ENCODE results near the gene PICK1.
"Not testable (repeated sequence)": the region's sequence is repeated elsewhere in the genome, so short reads cannot be mapped to it uniquely, and the experiment has no call there.

Gene PICK1

GRCh38 chr22:38030311-38031133 is 26.7 kb upstream of the PICK1 start:
- no peak for DNase-seq (ENCODE audit: low read depth, low spot score)

GRCh38 chr22:38031491-38031890 is 25.7 kb upstream of the PICK1 start:
- DNase-seq (ENCODE audit: low read depth, low spot score), result no peak

- peak; percentile 37 for DNase-seq (ENCODE audit: low read depth, low spot score)
Measured at GRCh38 chr22:38032681-38033521, 24.3 kb upstream of the PICK1 start.

GRCh38 chr22:38033522-38034277 is 23.5 kb upstream of the PICK1 start:
- DNase-seq (ENCODE audit: low read depth, low spot score), result no peak

DNA sequence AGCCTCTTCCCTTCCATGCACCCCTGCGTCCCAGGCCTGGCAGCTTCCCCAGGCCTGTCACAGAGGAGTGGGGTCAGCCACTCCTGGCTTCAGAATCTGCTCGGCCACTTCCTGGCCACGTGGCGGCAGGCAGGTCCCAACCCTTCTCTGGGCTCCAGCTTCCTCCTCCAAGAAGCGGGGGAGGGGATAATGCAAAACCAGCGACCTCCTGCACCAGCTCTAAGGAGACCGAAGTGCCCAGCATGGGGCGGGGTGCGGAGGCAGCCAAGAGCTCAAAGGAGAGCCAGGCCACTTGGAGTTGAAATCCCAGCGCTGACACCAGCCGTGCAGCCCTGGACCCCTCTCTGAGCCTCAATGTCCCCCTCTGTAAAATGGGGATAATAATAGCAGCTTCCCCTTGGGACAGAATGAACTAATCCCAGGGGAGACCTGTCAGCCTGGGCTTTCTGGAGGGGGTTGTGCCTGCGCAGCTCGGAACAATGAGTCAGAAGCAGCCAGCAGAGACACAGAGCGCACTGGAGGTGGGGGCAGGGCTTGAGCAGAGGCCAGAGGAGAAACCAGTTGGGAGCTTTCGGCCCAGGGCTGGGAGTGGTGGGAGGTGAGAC is 22.8 kb upstream of the PICK1 start:
- peak; percentile 69 for DNase-seq (ENCODE audit: low read depth, low spot score)

- DNase-seq (ENCODE audit: low read depth, low spot score), result no peak
Measured at GRCh38 chr22:38034884-38035529, 22.2 kb upstream of the PICK1 start.

- no peak for DNase-seq (ENCODE audit: low read depth, low spot score)
Measured at GRCh38 chr22:38035530-38035885, 21.7 kb upstream of the PICK1 start.

DNA sequence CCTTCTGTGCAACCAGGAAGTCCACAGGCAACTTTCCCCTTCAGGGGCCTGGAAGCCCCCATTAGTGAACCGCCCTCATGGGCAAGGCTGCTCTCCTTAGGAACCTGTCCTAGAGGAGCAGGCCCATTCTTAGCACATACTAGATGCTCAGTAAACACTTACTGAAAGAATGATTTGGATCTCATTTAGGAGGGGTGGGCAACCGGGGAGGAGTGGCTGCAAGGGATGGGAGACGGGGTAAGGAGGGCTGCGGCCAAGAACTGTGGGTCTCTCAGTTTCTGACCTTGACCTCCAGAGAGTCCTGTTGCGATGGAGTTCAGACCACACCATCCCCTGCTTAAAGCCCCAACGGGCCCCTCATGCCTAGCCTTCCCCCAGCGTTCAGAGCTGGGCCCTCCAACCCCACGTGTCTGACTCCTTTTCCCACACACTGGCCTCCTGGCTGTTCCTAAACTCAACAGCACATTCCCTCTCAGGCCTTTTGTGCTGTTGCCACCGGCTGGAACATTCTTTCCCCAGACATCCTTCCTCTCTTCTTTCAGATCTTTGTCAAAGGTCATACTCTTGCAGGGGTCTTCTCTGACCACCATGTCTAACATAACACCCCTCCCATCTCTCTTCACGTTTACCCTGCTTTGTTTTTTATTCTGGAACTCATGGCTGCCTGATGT is 20.7 kb upstream of the PICK1 start:
- DNase-seq (ENCODE audit: low read depth, low spot score), result no peak

DNA sequence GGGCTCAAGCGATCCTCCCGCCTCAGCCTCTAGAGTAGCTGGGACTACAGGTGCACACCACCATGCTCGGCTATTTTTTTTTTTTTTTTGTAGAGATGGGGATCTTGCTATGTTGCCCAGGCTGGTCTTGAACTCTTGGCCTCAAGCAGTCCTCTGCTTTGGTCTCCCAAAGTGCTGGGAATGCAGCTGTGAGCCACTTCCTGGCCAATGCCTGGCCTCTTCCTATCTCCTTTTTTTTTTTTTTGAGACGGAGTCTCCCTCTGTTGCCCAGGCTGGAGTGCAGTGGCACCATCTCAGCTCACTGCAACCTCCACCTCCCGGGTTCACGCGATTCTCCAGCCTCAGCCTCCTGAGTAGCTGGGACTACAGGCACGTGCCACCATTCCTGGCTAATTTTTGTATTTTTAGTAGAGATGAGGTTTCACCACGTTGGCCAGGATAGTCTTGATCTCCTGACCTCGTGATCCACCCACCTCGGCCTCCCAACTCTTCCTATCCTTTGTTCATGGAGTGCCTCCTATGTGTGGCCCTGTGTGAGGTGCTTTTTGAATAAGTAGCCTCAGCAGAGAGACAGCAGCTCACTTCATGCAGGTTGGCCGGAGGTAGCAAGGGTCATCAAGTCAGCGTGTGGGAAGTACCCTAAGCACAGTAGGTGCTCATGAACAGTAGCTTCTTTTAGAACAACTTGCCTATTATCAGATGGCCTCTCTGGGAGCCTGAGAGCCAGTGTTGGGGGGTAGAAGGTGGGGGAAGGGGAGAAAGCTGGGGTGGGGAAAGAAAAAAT is 19.6 kb upstream of the PICK1 start:
- not testable (repeated sequence) for DNase-seq (ENCODE audit: low read depth, low spot score)

DNA sequence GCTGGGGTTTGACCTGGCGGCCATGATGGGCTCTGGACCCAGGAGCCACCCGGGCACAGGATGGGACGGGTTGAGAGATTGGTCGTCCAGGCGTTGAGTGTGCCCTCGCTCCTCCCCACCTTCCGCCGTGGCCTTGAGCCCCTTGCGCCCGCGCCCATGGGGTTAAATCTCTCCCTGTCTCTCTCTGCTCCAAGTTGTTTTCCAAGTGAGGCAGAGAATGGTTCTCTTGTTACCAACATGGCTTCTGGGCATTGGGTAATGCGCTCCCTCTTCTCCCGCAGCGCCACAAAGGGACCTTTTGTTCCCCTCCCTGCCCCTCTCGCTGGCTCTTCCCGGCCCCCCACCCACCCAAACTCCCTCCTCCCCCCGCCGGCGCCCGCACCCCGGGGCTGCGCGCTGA is 18.8 kb upstream of the PICK1 start:
- DNase-seq (ENCODE audit: low read depth, low spot score), result no peak

- DNase-seq (ENCODE audit: low read depth, low spot score), result no peak
Measured at GRCh38 chr22:38038890-38039812, 18.1 kb upstream of the PICK1 start.

DNA sequence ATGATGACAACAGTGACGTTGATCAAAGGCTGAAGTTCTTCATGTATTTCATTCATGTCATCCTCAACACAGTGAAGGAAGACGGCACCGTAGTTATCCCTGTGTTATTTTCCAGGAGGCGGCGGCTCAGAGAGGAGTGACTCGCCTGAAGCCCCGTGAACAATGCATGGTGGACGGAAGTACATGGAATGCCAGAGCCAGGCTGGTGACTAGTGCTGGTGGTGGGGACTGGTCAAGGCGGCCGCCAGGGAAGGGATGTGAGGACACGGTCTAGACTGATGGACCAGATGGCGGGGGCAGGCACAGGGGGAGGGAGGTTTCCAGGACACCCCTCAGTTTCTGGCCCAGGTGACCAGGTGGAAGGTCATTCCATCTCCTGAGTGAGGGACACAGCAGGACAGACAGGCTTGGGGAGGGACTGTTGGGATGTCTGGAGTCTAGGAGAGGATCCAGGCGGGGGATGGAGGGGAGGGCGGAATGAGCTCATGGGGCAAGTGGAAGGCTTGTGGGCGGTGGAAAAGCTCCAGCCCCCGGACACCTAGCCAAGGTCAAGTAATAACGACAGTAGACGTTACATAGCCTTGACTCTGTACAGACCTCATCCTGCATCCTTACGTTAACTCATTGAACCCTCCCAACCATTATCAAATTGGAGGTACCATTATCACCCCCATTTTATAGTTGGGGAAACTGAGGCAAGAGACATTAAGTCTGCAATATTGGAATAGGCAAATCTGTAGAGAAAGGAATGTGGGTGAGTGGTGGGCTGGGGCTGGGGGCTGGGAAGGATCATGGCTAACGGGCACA is 16.0 kb upstream of the PICK1 start:
- no peak for DNase-seq (ENCODE audit: low read depth, low spot score)

DNA sequence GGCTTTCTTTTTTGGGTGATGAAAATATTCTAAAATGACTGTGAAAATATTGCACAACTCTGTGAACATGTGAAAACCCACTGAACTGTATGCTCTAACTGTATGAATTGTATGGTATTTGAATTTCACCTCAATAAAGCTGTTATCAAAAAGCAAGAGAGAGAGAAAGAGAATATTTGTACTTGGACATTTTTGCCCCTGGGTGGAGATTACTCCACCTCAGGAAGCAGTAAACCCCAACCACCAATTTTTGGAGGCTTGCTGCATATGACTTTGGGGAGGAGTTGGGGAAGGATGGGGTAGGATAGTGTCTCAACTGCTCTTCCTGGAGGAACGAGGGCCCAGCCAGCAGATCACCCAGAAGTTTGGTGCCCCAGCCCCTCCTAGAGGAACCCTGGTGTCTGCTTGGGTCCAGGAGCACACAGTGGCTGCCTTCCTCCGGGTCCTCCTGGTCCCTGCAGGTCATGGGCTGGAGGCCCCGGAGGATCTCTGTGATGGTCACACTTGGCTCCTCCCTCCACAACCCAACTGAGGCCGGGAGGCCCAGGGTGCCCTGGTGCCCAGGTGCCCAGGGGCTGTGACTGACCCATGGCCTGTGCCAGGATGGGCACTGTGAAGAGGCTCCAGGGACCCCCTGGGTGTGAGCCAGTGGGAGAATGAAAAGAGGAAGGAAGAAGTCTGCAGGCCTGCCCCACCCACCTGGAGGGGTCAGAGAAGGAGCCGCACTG is 15.3 kb upstream of the PICK1 start:
- no peak for DNase-seq (ENCODE audit: low read depth, low spot score)

- no peak for DNase-seq (ENCODE audit: low read depth, low spot score)
Measured at GRCh38 chr22:38042488-38042790, 14.8 kb upstream of the PICK1 start.

DNA sequence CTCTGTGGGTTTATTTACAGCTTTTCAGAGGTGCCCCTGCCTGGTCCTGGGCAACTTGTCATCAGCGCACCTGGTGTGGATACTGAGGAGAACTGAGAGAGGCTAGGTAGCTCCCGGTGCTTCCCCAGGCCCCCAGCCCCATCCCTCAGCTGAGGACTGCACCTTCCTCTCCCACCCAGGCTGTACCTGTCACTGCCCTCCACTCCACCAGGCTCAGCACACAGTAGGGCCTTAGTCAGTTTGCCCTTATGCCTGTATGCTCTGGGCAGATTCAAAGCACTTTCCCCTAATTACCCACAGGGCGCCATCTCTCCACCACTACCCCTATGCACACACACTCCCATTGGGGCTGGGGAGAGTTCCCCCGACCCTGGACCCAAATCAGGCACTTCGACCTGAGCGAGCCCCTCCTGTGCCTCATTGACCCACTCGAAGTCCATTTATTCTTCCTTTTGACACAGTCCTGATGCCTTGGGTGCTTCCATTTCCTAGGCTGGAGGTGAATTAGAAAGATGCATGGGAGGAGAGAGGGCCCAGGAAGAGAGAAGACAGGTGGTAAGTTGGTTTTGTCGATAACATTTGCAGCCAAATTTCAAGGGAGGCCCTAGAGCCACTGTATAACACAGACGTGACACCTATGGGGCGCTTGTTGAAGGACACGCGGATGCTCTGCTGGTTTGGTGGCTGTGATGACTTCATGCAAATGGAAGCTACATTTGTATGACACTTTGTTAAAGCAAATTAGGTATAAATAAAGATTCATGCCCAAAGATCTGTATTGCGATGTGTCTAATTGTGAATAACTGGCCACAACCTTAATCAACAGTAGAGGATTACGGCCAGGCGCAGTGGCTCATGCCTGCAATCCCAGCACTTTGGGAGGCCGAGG is 13.8 kb upstream of the PICK1 start:
- no peak for DNase-seq (ENCODE audit: low read depth, low spot score)

DNA sequence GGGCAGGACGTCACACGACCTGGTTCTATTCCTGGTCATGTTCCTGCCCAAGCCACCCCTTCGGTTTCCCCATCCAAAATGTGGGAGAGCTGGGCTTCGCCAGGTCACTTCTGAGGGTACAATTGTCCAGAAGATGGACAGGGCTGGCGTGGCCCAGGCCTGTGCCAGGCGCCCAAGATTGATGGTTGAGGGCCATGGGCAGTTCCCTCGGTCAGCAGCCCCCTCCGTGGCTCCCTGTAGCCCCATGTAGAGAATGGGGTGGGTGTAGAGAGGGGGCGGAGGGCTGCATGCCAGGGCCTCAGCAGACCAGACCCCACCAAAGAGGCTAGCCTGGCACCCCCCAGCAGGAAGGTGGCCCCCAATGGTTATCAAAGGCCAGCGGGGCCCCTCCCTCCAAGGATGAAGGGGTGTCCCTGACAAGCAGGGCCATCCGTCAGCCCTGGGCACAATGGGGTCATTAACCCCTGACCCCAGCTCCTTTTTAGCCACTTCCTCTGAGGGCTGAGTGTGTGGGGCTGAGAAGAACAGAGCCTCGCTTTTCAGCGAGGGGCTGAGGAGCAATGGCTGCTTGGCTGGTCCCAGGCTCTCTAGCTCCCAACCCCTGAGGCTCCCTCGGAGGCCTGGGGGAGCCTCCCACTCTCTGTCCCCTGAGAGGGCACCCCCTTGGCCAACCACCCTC is 11.0 kb upstream of the PICK1 start:
- no peak for DNase-seq (ENCODE audit: low read depth, low spot score)

Data from smooth muscle cell of the brain vasculature (primary cell).